OCI-LY1 (cell line): ENCODE results near the gene SYNJ1.

ENCODE experiments used
- H2AFZ ChIP-seq: fragments of 200-600 bp; sonication (generic), shearing (Covaris generic); 2 replicates; pipeline ENCODE4 v1.6.0; 2014; ENCODE audit warnings: antibody characterized with exemption, mild to moderate bottlenecking, low read length
- H3F3A ChIP-seq: fragments of 200-600 bp; sonication (generic), shearing (Covaris generic); 2 replicates; pipeline ENCODE4 v1.6.0; 2014; ENCODE audit warnings: mild to moderate bottlenecking, antibody characterized with exemption, low read length, moderate library complexity; ENCODE audit not compliant: insufficient read depth
- H3K27ac ChIP-seq: fragments of 200-600 bp; sonication (generic); 2 replicates; pipeline ENCODE4 v1.5.1; 2014; ENCODE audit warnings: low read length, mixed run types, mild to moderate bottlenecking, low read depth; ENCODE audit not compliant: poor library complexity, severe bottlenecking
- H3K27me3 ChIP-seq: fragments of 200-600 bp; sonication (generic); 2 replicates; pipeline ENCODE4 v1.6.0; 2014; ENCODE audit warnings: antibody characterized with exemption, mild to moderate bottlenecking, low read length, moderate library complexity; ENCODE audit not compliant: insufficient read depth
- H3K36me3 ChIP-seq: fragments of 200-600 bp; sonication (generic); 2 replicates; pipeline ENCODE4 v1.6.1; 2014; ENCODE audit warnings: mild to moderate bottlenecking, antibody characterized with exemption, low read length, moderate library complexity, mixed read lengths; ENCODE audit not compliant: insufficient read depth
- H3K4me1 ChIP-seq: fragments of 200-600 bp; sonication (generic); 2 replicates; pipeline ENCODE4 v1.5.1; 2014; ENCODE audit warnings: mild to moderate bottlenecking, low read length, moderate library complexity; ENCODE audit not compliant: insufficient read depth, severe bottlenecking
- H3K4me2 ChIP-seq: fragments of 200-600 bp; sonication (generic), shearing (Covaris generic); 2 replicates; pipeline ENCODE4 v1.6.1; 2014; ENCODE audit warnings: low read length
- H3K4me3 ChIP-seq: fragments of 200-600 bp; sonication (generic); 2 replicates; pipeline ENCODE4 v1.5.1; 2014; ENCODE audit warnings: low read length, low read depth, mild to moderate bottlenecking, mixed read lengths; ENCODE audit not compliant: poor library complexity, severe bottlenecking
- H3K79me2 ChIP-seq: fragments of 200-600 bp; shearing (Covaris generic); 2 replicates; pipeline ENCODE4 v1.6.1; 2016; ENCODE audit warnings: mixed run types, low read length, mixed read lengths; ENCODE audit not compliant: insufficient read depth
- H3K9ac ChIP-seq: fragments of 200-600 bp; sonication (generic), shearing (Covaris generic); 2 replicates; pipeline ENCODE4 v1.6.1; 2014; ENCODE audit warnings: mild to moderate bottlenecking, low read length, mixed read lengths
- H3K9me2 ChIP-seq: fragments of 200-600 bp; sonication (generic), shearing (Covaris generic); 2 replicates; pipeline ENCODE4 v1.6.1; 2014; ENCODE audit warnings: low read depth, mild to moderate bottlenecking, low read length, mixed read lengths
- H3K9me3 ChIP-seq: fragments of 200-600 bp; shearing (Covaris generic); 2 replicates; pipeline ENCODE4 v1.6.1; 2014; ENCODE audit warnings: low read length, mixed read lengths
- H4K20me1 ChIP-seq: fragments of 200-600 bp; sonication (generic), shearing (Covaris generic); 2 replicates; pipeline ENCODE4 v1.6.0; 2016; ENCODE audit warnings: mild to moderate bottlenecking, low read length; ENCODE audit not compliant: insufficient read depth
- CTCF ChIP-seq: fragments of 200-600 bp; sonication (generic), shearing (Covaris generic); IDR thresholded peaks from 2 replicates; pipeline ENCODE4 v1.5.1; 2017; ENCODE audit warnings: mild to moderate bottlenecking, antibody characterized with exemption, low read length, moderate library complexity, mixed read lengths
- EZH2 ChIP-seq: fragments of 200-600 bp; sonication (generic), shearing (Covaris generic); IDR thresholded peaks from 2 replicates; pipeline ENCODE4 v1.8.0; 2017; ENCODE audit warnings: borderline replicate concordance, mixed run types, mild to moderate bottlenecking, antibody characterized with exemption, low read length, moderate library complexity, mixed read lengths

Gene SYNJ1

GRCh38 chr21:32599526-32599925 is 128.3 kb downstream of the SYNJ1 start:
- no peaks in the 10 kb centered on the region for H3K27me3 ChIP-seq
- no peak overlapping the region for H3K27ac ChIP-seq
- peaks cover 48% of the 10 kb centered on the region for H3K36me3 ChIP-seq
- H2AFZ ChIP-seq: no peak overlapping the region
- no peak overlapping the region for H3K4me2 ChIP-seq
- H3K4me1 ChIP-seq: peaks cover 8% of the 10 kb centered on the region
- H3K9me3 ChIP-seq: no peaks in the 10 kb centered on the region
- H3K9me2 ChIP-seq: no peaks in the 10 kb centered on the region
- no peaks in the 10 kb centered on the region for H3F3A ChIP-seq
- H4K20me1 ChIP-seq: no peaks in the 10 kb centered on the region
- no peaks in the 10 kb centered on the region for H3K79me2 ChIP-seq
- H3K4me3 ChIP-seq: no peak overlapping the region
- no peak overlapping the region for H3K9ac ChIP-seq
- no peak for TF ChIP-seq EZH2
- TF ChIP-seq CTCF: no peak

GRCh38 chr21:32599091-32599490 is 128.7 kb downstream of the SYNJ1 start:
- Histone ChIP-seq H3K9me3 (no peaks in the 10 kb centered on the region), H3K4me2 (no peak overlapping the region), H3F3A (no peaks in the 10 kb centered on the region), H3K9ac (no peak overlapping the region), H3K36me3 (peaks cover 44% of the 10 kb centered on the region), H3K79me2 (no peaks in the 10 kb centered on the region), H3K4me1 (peaks cover 8% of the 10 kb centered on the region), H3K9me2 (no peaks in the 10 kb centered on the region), H3K27ac (no peak overlapping the region), H3K27me3 (no peaks in the 10 kb centered on the region), H2AFZ (no peak overlapping the region), H3K4me3 (no peak overlapping the region), H4K20me1 (no peaks in the 10 kb centered on the region)
- no peak for TF ChIP-seq CTCF
- TF ChIP-seq EZH2: no peak

GRCh38 chr21:32597205-32597604 is 130.6 kb downstream of the SYNJ1 start:
- no peak overlapping the region for H2AFZ ChIP-seq

More at GRCh38 chr21:32597205-32597604, 130.6 kb downstream of the SYNJ1 start:
- Histone ChIP-seq H3K27ac (no peak overlapping the region), H3K9me2 (no peaks in the 10 kb centered on the region), H4K20me1 (no peaks in the 10 kb centered on the region), H3F3A (no peaks in the 10 kb centered on the region), H3K4me1 (peaks cover 8% of the 10 kb centered on the region), H3K27me3 (no peaks in the 10 kb centered on the region), H3K4me2 (no peak overlapping the region), H3K9ac (no peak overlapping the region), H3K9me3 (no peaks in the 10 kb centered on the region), H3K79me2 (no peaks in the 10 kb centered on the region), H3K4me3 (no peak overlapping the region), H3K36me3 (peaks cover 25% of the 10 kb centered on the region)
- no peak for TF ChIP-seq CTCF
- TF ChIP-seq EZH2: no peak
